ENCODE data around the gene SLX4. TPM values are rescaled to one million over a fixed set of nuclear protein-coding genes. Genes with fewer than 3 reads are reported as not detected.

SLX4 gene
- total RNA-seq, 1 experiment from 2014 or later, result 2.6 TPM

GRCh38 chr16:3580251-3580651, 31.2 kb downstream of the SLX4 start:
- no peak for DNase-seq (ENCODE audit: low read depth)

- no peak for DNase-seq (ENCODE audit: low read depth)
Measured at GRCh38 chr16:3579776-3580175, 31.6 kb downstream of the SLX4 start.

- DNase-seq (ENCODE audit: low read depth), result peak; percentile 54
Measured at GRCh38 chr16:3578610-3579551, 32.5 kb downstream of the SLX4 start.

- DNase-seq (ENCODE audit: low read depth), result no peak
Measured at GRCh38 chr16:3578121-3578520, 33.3 kb downstream of the SLX4 start.

GRCh38 chr16:3577302-3577752, 34.1 kb downstream of the SLX4 start, which contains the start of gene NLRC3:
NLRC3 (minus strand) TSS chr16:3577403; CDS start chr16:3565036, 12,367 bp downstream.
- DNase-seq (ENCODE audit: low read depth), result no peak

- DNase-seq (ENCODE audit: low read depth), result no peak
Measured at GRCh38 chr16:3576211-3576610, 35.2 kb downstream of the SLX4 start.

GRCh38 chr16:3575491-3575890, 35.9 kb downstream of the SLX4 start:
- no peak for DNase-seq (ENCODE audit: low read depth)

GRCh38 chr16:3574195-3574594, 37.2 kb downstream of the SLX4 start:
- DNase-seq (ENCODE audit: low read depth), result no peak

GRCh38 chr16:3573146-3573815, 38.1 kb downstream of the SLX4 start:
- no peak for DNase-seq (ENCODE audit: low read depth)

GRCh38 chr16:3570420-3571062, 40.9 kb downstream of the SLX4 start:
- no peak for DNase-seq (ENCODE audit: low read depth)

GRCh38 chr16:3569851-3570250, 41.6 kb downstream of the SLX4 start:
- DNase-seq (ENCODE audit: low read depth), result no peak

GRCh38 chr16:3566990-3567389, 44.4 kb downstream of the SLX4 start:
- DNase-seq (ENCODE audit: low read depth), result no peak

- no peak for DNase-seq (ENCODE audit: low read depth)
Measured at GRCh38 chr16:3564889-3565141, 46.6 kb downstream of the SLX4 start.

GRCh38 chr16:3564130-3564888, 47.1 kb downstream of the SLX4 start:
- DNase-seq (ENCODE audit: low read depth), result no peak

GRCh38 chr16:3562914-3563480, 48.4 kb downstream of the SLX4 start:
- no peak for DNase-seq (ENCODE audit: low read depth)

GRCh38 chr16:3561626-3562025, 49.8 kb downstream of the SLX4 start:
- DNase-seq (ENCODE audit: low read depth), result no peak

- DNase-seq (ENCODE audit: low read depth), result no peak
Measured at GRCh38 chr16:3554351-3554928, 57.0 kb downstream of the SLX4 start.

- no peak for DNase-seq (ENCODE audit: low read depth)
Measured at GRCh38 chr16:3553138-3553923, 58.1 kb downstream of the SLX4 start.

- no peak for DNase-seq (ENCODE audit: low read depth)
Measured at GRCh38 chr16:3550851-3551847, 60.3 kb downstream of the SLX4 start.
